K562 (cell line): Measurements from ENCODE around the gene PRRC2B. TPM values are rescaled to one million over a fixed set of nuclear protein-coding genes. Genes with fewer than 3 reads are reported as not detected.

Source experiments
- ATF6 ChIP-seq: sonication (generic); formaldehyde crosslinking; IDR thresholded peaks from 2 replicates; pipeline ENCODE4 v1.4.0; 2020; ENCODE audit warnings: mild to moderate bottlenecking, missing genetic modification reagents
- EZH2 ChIP-seq: IDR thresholded peaks from 2 replicates; pipeline ENCODE4 v1.6.1; 2012; ENCODE audit warnings: low read depth, mild to moderate bottlenecking, inconsistent platforms, low read length, borderline replicate concordance
- HMGXB4 ChIP-seq: sonication (generic); formaldehyde crosslinking; IDR thresholded peaks from 2 replicates; pipeline ENCODE4 v1.8.1; 2023; ENCODE audit warnings: mild to moderate bottlenecking, missing genetic modification reagents
- MXD1 ChIP-seq: fragments of 250-450 bp; sonication (Bioruptor Pico); IDR thresholded peaks from 2 replicates; pipeline ENCODE4 v1.8.0; 2021; ENCODE audit warnings: borderline replicate concordance, mild to moderate bottlenecking, moderate library complexity; ENCODE audit not compliant: poor library complexity, severe bottlenecking
- REST ChIP-seq, 2 experiments: fragments of 450-650 bp; formaldehyde crosslinking in 1 of 2; IDR thresholded peaks; 2 replicates each; pipeline versions ENCODE4 v1.4.0 to v1.6.1; 2014 to 2020; ENCODE audit warnings: mild to moderate bottlenecking in 2 of 2, borderline replicate concordance in 1 of 2, low read depth in 1 of 2
- ZNF79 ChIP-seq: fragments of 250-450 bp; sonication (Bioruptor Pico); IDR thresholded peaks from 2 replicates; pipeline ENCODE4 v1.4.0; 2020; ENCODE audit warnings: low read depth, mild to moderate bottlenecking, moderate library complexity
- polyA plus RNA-seq, 8 experiments: library from polyadenylated mRNA; depleted of rRNA in 4 of 8; stranded (reverse) in 5 of 8; unstranded in 3 of 8; fragments of >200 nt; fragmentation: Nextera tagmentation in 2 of 8; fragmentation: Illumina TruSeq in 1 of 8; extraction: Ambion mirVana in 2 of 8; extraction: Trizol in 1 of 8; gene quantifications; 2 replicates each; pipeline versions ENCODE4 v1.2.1 to v1.2.3, GENCODE V29; 2011 to 2014; ENCODE audit warnings: inconsistent platforms in 1 of 8, missing spikeins in 1 of 8
- total RNA-seq, 7 experiments: library from RNA; depleted of rRNA in 6 of 7; stranded (reverse); fragments of >200 nt in 6 of 7; fragmentation: Illumina TruSeq in 2 of 7; extraction: Trizol in 2 of 7; gene quantifications; 2 replicates each; pipeline versions ENCODE4 v1.2.1 to v1.2.3, GENCODE V29; 2011 to 2021; ENCODE audit warnings: low replicate concordance in 1 of 7

The PRRC2B gene
- total and polyA plus RNA-seq, 9 of the 15 experiments (the other 6 are each of a cell fraction or from before 2014, with no cell fraction given) = 0.34 to 125 (median 30.9) TPM

- TF ChIP-seq REST (IDR thresholded peaks at IDR 0.05; ENCODE audit: borderline replicate concordance) (no peak), REST (CRISPR knock-in tag; IDR thresholded peaks at IDR 0.05; ENCODE audit: low read depth) (no peak), ATF6 (CRISPR knock-in tag) (no peak), HMGXB4 (CRISPR knock-in tag) (no peak), ZNF79 (no peak), EZH2 (no peak), MXD1 (CRISPR knock-in tag) (no peak)
These were observed 126.6 kb downstream of the PRRC2B start (continued) for GRCh38 chr9:131520503-131520902.
